NCI-H2107 (cell line): ENCODE data around the gene B3GNT2.
"Not testable (repeated sequence)": the region's sequence is repeated elsewhere in the genome, so short reads cannot be mapped to it uniquely, and the experiment has no call there.

Experiments
- DNase-seq: peaks from one replicate; lab custom pipeline; 2025; lab: John Stamatoyannopoulos, UW

B3GNT2 gene

GRCh38 chr2:62195421-62196277 is at the start of gene B3GNT2:
Gene B3GNT2, plus strand, starts transcription at chr2:62196115. Its CDS starts 26,106 bp downstream, at chr2:62222221.
- peak; percentile 51 for DNase-seq

DNA sequence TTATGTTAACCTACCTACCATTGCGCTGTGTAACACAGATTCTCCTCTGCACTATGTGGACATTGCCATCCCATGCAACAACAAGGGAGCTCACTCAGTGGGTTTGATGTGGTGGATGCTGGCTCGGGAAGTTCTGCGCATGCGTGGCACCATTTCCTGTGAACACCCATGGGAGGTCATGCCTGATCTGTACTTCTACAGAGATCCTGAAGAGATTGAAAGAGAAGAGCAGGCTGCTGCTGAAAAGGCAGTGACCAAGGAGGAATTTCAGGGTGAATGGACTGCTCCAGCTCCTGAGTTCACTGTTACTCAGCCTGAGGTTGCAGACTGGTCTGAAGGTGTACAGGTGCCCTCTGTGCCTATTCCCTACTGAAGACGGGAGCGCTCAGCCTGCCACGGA is 49.1 kb upstream of the B3GNT2 start:
- DNase-seq: not testable (repeated sequence)

DNA sequence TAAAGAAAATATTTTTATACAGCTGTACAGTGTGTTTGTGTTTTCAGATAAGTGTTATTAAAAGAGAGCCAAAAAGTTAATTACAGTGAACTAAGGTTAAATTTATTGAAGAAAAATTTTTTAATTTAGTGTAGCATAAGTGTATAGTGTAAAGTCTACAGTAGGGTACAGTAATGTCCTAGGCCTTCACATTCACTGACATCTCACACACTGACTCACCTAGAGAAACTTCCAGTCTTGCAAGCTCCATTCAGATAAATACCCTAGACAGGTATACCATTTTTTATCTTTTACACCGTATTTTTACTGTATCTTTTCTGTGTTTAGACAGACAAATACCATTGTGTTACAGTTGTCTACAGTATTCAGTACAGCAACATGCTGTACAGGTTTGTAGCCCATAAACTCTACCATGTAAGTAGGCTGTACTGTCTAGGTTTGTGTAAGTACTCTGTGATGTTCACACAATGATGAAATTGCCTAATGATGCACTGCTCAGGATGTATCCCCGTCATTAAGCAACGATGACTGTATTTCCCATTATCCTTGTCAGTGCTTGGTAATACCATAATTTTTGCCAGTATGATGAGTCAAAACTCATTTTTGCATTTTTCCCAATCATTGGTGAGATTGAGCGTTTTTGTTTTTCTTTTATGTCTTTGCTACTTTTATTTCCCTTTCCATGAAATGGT is 48.2 kb upstream of the B3GNT2 start:
- no peak for DNase-seq

DNA sequence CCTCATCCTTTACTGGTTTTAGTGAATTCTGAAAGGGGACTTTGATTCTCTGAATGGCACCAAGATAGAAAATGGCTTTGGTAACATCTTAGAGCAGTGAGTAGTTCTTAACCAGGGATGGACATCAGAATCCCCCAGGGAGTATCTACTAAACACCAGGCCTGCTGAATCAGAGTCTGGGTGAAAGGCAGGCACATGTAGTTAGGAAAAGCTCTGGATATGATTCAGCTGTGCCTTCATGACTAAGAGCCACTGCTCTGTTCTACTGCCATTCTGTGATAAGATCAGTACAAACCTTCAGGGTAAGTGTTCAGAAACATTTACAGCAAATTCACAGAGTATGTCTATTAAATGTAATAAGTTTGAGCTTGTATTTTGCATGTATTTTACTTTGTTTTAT is 46.2 kb upstream of the B3GNT2 start:
- no peak for DNase-seq

- DNase-seq: no peak
These were observed 45.2 kb upstream of the B3GNT2 start for GRCh38 chr2:62150597-62151305.

- DNase-seq: no peak
These were observed 44.6 kb upstream of the B3GNT2 start for GRCh38 chr2:62151306-62151638.

DNA sequence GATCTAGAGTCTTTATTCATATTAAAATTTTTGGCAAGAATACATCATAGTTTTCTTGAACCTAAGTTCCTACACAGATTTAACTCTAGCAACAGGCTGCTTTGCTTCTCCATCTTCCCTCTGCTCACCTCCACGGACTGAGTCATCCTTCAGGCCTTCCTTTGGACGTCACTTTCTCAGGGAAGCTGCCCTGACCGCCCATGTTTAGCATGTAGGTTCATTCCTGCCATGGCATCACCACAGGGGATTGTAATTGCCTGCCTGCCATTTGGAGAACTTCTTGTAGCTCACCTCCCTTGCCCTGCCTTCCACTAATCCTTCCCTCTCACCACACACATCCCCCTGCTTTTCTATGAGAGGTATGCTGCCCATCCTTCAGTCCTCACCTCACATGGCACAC is 43.9 kb upstream of the B3GNT2 start:
- DNase-seq: no peak

- DNase-seq: no peak
These were observed 38.9 kb upstream of the B3GNT2 start for GRCh38 chr2:62156861-62157496.

GRCh38 chr2:62158444-62159121 is 37.3 kb upstream of the B3GNT2 start:
- no peak for DNase-seq

- DNase-seq: not testable (repeated sequence)
These were observed 35.2 kb upstream of the B3GNT2 start for GRCh38 chr2:62160691-62161090.

DNA sequence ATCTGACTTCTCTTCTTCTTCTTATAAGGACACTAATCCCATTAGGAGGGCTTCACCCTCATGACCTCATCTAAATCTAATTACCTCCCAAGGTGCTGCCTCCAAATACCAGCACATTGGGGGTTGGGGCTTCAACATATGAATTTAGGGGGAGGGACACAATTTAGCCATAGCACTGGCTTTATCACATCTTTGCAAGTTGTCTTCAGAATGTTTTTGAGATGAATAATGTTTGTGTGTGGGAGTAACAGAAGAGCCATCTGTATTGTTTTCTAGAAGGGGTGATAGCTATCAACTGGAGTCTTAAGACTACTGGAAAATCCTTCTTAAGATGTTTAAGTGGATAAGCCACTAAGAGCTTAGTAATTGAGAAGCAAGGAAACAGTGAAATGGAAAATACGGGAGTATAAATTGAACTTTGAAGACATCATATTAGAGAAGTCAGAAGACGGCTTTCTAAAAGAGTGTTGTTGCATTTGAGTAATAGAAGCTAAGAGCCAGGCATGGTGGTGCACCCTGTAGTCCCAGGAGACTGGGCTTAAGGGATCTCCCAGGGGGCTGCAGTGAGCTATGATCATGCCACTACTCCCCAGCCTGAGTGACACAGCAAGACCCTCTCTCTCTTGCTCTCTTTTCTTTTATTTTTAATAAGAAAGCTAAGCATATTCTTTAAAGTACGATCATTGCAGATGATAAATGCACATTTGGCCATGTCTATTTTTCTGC is 32.6 kb upstream of the B3GNT2 start:
- no peak for DNase-seq

DNA sequence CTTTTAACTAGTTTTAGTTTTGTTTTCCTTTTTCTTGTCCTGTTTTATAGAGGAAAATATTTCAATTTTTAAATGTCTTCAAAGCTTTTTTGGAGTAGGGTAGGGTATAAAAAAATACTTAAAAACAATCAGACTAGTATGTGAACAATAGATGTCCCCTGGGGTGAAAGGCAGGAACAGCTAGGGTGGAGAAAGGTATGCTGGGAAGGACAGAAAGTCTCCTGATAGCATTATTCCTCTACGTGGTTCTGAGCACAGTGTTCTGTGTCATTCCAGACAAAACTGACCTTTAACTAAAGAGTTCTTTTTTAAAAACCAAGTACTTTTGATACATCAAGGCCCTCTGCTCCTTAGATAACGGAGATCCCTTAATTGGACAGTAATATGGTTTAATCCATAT is 32.1 kb upstream of the B3GNT2 start:
- no peak for DNase-seq

DNA sequence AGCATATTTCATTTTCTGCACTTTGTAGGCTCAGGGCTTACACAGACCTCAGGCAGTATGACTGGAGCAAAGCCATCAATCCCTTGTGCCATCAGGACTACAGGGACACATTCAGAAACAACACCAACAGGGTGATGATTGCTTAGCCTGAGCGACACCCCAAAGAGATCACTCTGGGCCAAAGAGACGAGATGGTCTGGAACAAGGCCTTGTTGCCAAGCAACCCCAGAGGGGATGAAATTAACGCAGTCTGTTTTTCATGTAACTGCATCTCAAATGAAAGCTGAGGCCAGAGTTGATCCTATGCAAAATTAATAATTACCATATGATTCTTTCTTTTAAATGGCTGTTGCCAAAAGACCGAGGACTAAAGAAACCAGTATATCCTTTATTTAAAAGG is 20.2 kb upstream of the B3GNT2 start:
- no peak for DNase-seq

DNA sequence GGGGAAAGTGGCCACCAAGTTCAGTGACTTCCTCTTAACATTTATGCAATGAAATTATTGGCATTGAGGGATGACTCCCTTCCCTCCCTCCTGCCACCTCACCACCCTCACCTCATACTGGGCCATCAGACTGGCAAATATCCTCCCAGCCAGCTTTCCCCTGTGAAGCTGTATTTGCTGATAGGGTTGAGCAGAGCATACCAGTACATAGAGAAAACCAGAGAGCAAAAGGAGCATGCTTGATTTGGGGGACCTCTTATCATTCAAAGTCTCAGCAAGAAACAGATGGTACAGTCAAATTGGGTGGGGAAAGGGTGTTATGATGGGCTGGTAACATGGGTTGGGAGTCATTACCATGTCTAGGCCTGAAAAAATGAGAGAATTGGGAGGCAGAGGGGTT is 19.1 kb upstream of the B3GNT2 start:
- DNase-seq: no peak

- DNase-seq: no peak
These were observed 18.4 kb upstream of the B3GNT2 start for GRCh38 chr2:62177392-62178049.

DNA sequence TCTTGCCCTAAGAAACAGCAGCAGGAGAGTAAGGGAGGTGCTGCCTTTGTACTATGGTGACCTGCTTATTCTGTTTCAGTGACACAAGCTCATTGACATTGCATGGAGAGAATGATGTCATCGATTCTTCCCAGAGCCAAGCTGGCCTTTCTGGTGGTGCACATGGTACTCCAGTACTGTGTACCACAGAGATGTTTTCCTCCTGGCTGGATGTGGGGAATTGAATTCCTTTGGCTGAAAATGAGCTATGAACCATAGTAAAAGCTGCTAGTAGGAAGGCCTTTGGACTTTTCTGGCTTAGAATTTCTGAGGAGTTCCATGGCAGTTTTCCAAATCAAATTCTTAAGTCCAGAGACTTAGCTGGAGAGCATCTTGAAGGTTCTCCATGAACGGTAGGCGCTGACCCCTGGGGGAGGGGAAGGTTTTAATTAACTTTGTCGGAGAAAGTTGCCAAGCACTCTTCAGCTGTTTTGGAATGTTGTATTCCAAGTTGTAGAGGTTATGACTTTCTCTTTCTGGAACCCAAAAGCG is 17.1 kb upstream of the B3GNT2 start:
- DNase-seq: no peak

DNA sequence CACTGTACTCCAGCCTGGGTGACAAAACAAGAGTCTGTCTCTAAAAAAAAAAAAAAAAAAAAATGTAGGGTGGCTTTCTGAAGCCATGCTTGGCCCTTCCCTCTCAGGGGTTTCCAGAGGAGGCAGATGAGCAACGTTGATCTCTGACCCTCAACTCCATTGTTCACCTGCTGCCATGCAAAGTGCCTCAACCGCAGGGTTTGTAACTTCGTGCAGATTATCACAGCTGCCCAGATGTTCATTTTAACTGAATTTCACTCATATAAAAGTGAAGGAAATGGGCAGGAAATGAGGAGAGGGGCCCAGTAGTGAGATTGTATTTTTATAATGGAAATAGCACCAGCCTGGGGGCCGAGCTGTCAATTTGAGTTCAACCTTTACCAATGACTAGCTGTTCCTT is 14.9 kb upstream of the B3GNT2 start:
- no peak for DNase-seq

DNA sequence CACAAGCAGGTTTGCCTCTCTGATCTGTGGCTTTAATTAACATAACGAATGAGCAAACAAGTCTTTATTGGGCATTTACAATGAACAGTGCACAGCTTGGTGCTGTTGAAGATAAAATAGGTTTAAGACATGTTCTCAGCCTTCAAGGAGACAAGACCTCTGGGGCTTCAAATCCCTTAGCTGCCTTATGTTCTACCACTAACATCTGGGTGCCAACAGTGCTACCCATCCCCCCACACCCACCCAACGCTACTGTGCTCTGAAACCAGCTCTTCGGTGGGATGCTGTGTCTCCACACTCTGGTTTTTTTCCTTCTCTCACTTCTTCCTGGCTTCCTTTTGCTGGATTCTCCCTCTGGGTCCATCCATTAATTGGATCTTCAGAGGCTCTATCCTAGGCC is 14.1 kb upstream of the B3GNT2 start:
- no peak for DNase-seq

DNA sequence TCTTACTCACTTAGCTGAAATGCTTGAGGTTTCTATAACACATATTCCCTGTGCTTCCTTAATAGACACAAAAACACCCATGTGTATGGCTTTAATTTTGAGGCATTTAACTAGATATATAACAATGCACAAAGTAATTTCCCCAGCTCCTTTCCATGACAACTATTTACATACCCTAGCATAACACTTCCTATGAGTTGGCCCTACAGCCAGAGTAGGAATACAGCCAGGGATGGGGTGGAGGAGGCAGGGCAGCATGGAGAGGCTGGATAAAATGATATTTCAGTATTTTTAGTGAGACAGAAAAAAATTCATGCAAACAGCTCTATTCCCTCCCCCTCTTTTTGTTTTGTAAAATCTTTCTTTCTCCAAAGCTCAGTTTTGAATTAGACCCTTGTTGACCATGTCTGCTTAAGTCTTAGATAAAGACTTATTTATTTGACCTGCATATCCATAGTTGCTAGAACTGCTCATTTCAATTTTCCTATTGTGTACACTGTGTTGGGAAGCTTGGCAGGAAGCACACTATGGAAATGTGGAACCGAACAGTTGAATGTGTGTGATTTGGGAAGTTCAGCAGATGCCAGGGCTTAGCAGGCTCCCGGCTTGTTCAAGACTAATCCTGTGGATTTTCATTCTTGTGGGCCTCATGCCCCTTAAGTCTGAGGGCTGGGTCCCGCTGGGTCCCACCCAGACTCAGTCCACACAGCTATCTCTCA is 11.2 kb upstream of the B3GNT2 start:
- no peak for DNase-seq
